AG20443 (cell line): Measurements from ENCODE around the gene PRUNE2.
"Not testable (repeated sequence)": the region's sequence is repeated elsewhere in the genome, so short reads cannot be mapped to it uniquely, and the experiment has no call there.

ENCODE experiments used
- DNase-seq: peaks from one replicate; pipeline ENCODE4 v3.0.0; 2012; ENCODE audit warnings: low spot score, mixed read lengths

The PRUNE2 gene

GRCh38 chr9:76793784-76794431 is 112.0 kb downstream of the PRUNE2 start:
- no peak for DNase-seq

DNA sequence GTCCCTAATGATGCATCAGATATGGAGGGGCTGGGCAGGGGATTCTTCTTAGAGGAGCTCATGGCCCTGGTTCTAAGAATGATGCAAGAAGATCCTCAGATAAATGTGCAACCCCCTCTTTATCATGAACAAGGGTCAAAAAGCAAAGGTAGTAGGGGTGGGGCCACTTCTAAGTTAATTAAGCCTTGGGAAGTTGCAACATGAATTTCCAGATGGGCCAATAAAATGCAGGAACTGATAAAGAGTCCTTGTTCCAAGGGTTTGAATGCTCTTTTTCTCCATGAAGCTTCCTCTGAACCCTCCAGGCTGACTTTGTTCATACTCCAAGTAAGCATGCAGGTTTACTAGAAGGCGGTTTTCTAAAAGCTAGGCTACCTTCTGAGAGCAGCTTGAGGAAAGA is 116.1 kb downstream of the PRUNE2 start:
- DNase-seq = no peak

DNA sequence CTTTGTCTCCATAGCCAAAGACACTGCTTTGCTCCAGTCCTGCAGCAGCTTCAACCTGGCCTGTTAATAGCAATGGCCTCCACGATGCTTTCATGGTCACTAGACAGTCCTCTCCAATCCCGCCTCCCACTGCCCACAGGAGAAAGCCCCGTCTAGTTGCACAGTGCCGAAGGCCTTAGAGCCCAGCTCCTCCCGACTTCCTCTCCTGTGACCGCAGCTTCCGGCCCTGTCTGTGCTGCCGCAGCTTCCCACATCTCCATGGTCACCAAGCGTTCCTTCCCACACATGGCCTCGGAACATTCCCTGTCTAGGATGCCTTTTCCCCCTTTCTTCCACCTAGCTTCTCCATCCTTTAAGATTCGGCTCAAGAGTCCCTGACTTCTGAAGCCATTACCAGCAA is 118.2 kb downstream of the PRUNE2 start:
- DNase-seq = no peak

DNA sequence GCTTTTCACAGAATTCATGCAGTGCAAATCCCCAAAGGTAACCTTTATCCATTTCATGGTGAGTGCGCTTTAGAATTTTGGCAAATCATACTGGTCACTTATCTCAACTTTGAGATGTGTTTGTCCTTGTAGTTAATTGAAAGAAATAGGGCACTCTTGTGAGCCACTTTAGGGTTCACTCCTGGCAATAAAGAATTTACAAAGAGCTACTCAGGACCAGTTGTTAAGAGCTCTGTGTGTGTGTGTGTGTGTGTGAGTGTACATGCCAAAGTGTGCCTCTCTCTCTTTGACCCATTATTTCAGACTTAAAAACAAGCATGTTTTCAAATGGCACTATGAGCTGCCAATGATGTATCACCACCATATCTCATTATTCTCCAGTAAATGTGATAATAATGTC is 120.4 kb downstream of the PRUNE2 start:
- DNase-seq = no peak

GRCh38 chr9:76784881-76785280 is 121.0 kb downstream of the PRUNE2 start:
- DNase-seq = peak; percentile 23

GRCh38 chr9:76772686-76773445 is 133.0 kb downstream of the PRUNE2 start:
- no peak for DNase-seq

DNA sequence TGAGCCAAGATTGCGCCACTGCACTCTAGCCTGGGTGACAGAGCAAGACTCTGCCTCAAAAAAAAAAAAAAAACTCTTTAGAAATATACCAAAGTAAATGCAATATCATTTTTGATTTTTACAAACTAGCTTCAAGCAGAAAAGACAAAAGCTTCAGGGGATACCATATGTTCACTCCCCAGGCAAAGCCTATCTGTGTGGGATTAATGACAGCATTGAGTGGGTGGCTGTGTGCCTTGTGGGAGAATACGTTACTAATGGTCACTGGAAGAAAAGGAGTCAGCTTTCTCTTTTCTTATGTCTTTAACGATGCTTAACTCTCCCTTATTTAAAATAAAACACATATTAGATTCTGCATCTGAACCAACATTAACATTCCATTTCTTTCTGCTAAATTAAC is 139.8 kb downstream of the PRUNE2 start:
- DNase-seq = no peak

- no peak for DNase-seq
Observed at GRCh38 chr9:76764138-76764537, 141.8 kb downstream of the PRUNE2 start, which contains the start of gene PCA3. PCA3 (plus strand) TSS chr9:76764438.

- DNase-seq = peak; percentile 27
Observed at GRCh38 chr9:76761448-76761847, 144.5 kb downstream of the PRUNE2 start.

DNA sequence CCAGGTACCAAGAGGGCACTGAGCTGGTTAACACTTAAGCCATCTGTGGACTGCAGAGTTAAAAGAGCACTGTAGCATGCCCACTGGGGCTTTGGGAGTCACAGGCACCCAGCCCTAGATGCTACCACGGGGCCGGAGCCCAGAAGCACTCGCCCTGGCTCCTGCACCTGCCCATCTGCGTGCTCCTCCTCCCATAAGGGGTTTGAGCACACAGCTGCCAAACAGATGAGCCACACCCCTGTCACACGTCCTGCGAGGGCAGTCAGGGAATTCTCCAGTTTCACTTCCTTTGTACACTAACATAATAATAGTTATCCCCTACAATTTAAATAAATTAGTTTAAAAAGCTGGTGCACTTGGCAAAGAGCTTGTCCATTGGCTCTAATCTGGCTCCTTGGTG is 146.2 kb downstream of the PRUNE2 start:
- DNase-seq = no peak

- DNase-seq = no peak
Observed at GRCh38 chr9:76758476-76758875, 147.4 kb downstream of the PRUNE2 start.

- DNase-seq = no peak
Observed at GRCh38 chr9:76756941-76757673, 148.8 kb downstream of the PRUNE2 start.

- DNase-seq = peak; percentile 75
Observed at GRCh38 chr9:76756268-76756640, 149.7 kb downstream of the PRUNE2 start.

- no peak for DNase-seq
Observed at GRCh38 chr9:76751001-76751400, 154.9 kb downstream of the PRUNE2 start.

DNA sequence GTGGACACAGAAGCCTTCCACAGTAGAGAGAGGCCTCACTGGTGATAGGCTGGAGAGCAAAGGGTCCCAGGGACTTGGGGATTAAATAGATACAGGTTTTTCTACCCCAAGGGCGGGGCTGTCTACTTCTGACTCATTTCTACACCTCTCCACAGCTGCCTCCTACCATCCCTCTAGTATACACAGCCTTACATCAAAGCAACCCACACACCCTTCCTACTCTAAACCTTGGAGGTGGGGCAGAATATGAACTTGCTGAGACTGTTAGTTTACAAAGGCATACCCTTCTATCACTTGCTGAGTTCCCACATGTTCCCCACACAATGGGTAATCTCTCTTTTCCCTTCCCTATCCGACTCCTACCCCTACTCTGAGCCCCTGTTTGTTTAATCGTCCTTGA is 161.6 kb downstream of the PRUNE2 start:
- DNase-seq = no peak

DNA sequence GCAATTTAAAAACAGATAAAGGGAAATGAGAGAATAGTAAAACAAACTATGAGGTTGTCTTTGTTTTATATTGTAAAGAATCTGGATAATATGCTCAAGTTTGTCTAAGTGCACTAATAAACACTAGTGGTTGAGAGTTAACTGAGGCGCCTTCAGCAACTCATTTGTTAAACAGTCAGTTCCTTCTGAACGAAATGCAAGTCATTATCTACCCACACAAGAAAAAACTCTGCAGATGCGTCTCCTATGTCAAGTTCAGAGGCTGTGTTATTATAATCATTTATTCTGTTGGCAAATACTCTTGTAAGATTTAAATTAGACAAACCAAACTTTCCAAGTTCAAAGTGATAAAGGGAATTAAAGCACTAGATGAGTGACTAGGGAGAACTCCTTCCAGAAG is 162.0 kb downstream of the PRUNE2 start:
- no peak for DNase-seq

DNA sequence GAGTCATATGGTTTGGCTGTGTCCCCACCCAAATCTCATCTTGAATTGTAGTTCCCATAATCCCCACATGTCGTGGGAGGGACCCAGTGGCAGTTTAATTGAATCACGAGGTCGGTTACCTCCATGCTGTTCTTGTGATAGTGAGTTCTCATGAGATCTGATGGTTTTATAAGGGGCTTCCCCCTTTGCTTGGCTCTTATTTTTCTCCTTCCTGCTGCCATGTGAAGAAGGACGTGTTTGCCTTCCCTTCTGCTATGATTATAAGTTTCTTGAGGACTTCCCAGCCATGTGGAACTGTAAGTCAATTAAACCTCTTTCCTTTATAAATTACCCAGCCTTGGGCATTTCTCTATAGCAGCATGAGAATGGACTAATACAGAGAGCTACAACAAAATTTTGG is 163.0 kb downstream of the PRUNE2 start:
- not testable (repeated sequence) for DNase-seq

GRCh38 chr9:76741524-76741923 is 164.4 kb downstream of the PRUNE2 start:
- DNase-seq = no peak

DNA sequence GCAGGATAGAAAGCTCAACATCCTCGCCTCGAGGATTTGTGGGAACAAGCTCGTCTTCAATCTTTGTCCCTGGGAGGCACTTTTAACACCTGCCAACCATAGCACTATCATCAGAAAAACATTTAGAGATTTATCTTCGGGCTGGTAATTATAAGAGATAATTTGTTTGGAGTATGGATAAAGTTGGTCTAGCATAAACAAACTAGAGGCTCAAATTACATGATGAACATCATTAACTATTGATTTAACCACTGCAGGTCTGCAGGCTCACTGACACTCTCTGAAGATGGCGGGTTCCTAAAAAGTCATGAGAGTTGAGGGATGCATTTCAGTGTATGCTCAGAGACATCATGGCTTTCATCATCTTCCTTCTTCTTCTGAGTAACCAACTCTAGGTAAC is 167.5 kb downstream of the PRUNE2 start:
- no peak for DNase-seq

DNA sequence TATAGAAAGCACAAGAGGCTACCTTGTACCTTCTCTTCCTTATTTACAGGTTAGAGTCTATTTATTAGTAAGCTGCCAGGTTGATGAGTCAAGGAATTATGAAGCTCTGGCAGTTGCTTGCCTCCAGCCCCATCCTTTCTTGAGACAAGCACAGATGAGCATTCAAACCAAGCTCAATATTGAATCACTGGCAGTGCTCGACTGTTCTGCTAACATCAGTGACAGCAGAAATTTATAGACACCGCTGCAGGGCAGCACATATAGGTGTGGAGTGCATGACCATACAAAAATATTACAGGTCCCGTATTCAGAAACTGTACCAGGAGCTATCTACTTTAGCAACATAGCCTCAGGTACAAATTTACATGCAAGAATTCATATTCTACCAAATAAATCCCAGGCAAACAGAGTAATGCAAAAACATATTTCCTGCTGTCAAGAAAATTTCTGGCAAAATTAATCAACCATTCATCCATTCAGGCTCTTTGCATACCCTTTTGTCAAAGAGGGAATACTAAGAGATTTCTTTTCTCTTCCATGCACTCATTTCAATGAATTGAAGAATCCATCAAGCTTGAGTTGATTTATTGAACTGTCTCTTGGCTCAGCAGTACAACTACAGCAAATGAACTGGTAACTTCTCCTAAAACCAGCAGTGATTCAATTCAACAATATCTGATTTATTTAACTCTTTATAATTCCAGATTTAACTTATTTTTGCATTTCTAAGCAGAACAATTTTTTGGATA is 168.6 kb downstream of the PRUNE2 start:
- DNase-seq = no peak

- no peak for DNase-seq
Observed at GRCh38 chr9:76734716-76735115, 171.2 kb downstream of the PRUNE2 start.

DNA sequence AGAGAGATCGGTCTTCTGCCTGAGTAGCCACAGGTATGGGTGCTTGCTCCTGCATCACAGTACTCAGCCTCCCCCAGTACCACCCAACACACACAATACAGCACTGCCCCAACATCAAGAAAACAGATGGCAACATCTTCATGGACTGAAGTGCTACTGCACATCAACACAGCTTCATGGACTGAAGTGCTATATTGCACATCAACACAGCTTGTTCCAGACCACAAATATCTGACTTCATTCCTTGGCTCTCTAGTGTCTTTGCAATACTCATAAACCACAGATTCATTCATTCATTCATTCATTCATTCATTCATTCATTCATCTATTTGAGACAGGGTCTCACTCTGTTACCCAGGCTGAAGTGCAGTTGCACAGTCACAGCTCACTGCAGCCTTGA is 172.8 kb downstream of the PRUNE2 start:
- peak; percentile 28 for DNase-seq
